ENCODE results near the gene MPP7.

Gene MPP7

GRCh38 chr10:28279878-28280277 is 23.0 kb downstream of the MPP7 start:
- H3K36me3 ChIP-seq (ENCODE audit: control insufficient read depth, insufficient read depth, low read length) = no peaks in the 10 kb centered on the region
- H3K27me3 ChIP-seq (replicated peaks; ENCODE audit: control insufficient read depth, insufficient read depth, low read length) = no peaks in the 10 kb centered on the region
- DNase-seq (ENCODE audit: extremely low read depth, insufficient read length) = no peak
- H3K4me3 ChIP-seq (replicated peaks; ENCODE audit: low read depth, low read length) = no peak overlapping the region
- no peak for TF ChIP-seq CTCF (IDR thresholded peaks at IDR 0.05; ENCODE audit: insufficient read depth, low read length, poor library complexity, severe bottlenecking)

GRCh38 chr10:28278842-28279241 is 24.0 kb downstream of the MPP7 start:
- DNase-seq (ENCODE audit: extremely low read depth, insufficient read length) = no peak
- no peak overlapping the region for H3K4me3 ChIP-seq (replicated peaks; ENCODE audit: low read depth, low read length)
- no peaks in the 10 kb centered on the region for H3K27me3 ChIP-seq (replicated peaks; ENCODE audit: control insufficient read depth, insufficient read depth, low read length)
- TF ChIP-seq CTCF (IDR thresholded peaks at IDR 0.05; ENCODE audit: insufficient read depth, low read length, poor library complexity, severe bottlenecking) = no peak
- H3K36me3 ChIP-seq (ENCODE audit: control insufficient read depth, insufficient read depth, low read length) = no peaks in the 10 kb centered on the region

GRCh38 chr10:28276384-28276783 is 26.5 kb downstream of the MPP7 start:
- DNase-seq (ENCODE audit: extremely low read depth, insufficient read length) = no peak
- H3K4me3 ChIP-seq (replicated peaks; ENCODE audit: low read depth, low read length) = no peak overlapping the region
- H3K27me3 ChIP-seq (replicated peaks; ENCODE audit: control insufficient read depth, insufficient read depth, low read length) = no peaks in the 10 kb centered on the region
- no peak for TF ChIP-seq CTCF (IDR thresholded peaks at IDR 0.05; ENCODE audit: insufficient read depth, low read length, poor library complexity, severe bottlenecking)
- no peaks in the 10 kb centered on the region for H3K36me3 ChIP-seq (ENCODE audit: control insufficient read depth, insufficient read depth, low read length)

GRCh38 chr10:28274475-28274874 is 28.4 kb downstream of the MPP7 start:
- DNase-seq (ENCODE audit: extremely low read depth, insufficient read length) = no peak
- Histone ChIP-seq H3K36me3 (ENCODE audit: control insufficient read depth, insufficient read depth, low read length) (no peaks in the 10 kb centered on the region), H3K27me3 (replicated peaks; ENCODE audit: control insufficient read depth, insufficient read depth, low read length) (no peaks in the 10 kb centered on the region), H3K4me3 (replicated peaks; ENCODE audit: low read depth, low read length) (no peak overlapping the region)
- no peak for TF ChIP-seq CTCF (IDR thresholded peaks at IDR 0.05; ENCODE audit: insufficient read depth, low read length, poor library complexity, severe bottlenecking)

- no peaks in the 10 kb centered on the region for H3K27me3 ChIP-seq (replicated peaks; ENCODE audit: control insufficient read depth, insufficient read depth, low read length)
Observed at GRCh38 chr10:28273343-28273742, 29.5 kb downstream of the MPP7 start.

More at GRCh38 chr10:28273343-28273742, 29.5 kb downstream of the MPP7 start:
- DNase-seq (ENCODE audit: extremely low read depth, insufficient read length) = no peak
- Histone ChIP-seq H3K36me3 (ENCODE audit: control insufficient read depth, insufficient read depth, low read length) (no peaks in the 10 kb centered on the region), H3K4me3 (replicated peaks; ENCODE audit: low read depth, low read length) (no peak overlapping the region)
- no peak for TF ChIP-seq CTCF (IDR thresholded peaks at IDR 0.05; ENCODE audit: insufficient read depth, low read length, poor library complexity, severe bottlenecking)

Measured in GM06990 (cell line).